OCI-LY7 (cell line): ENCODE results near the gene GLRX5.

ENCODE experiments used
- CTCF ChIP-seq: fragments of 200-600 bp; sonication (generic); conservative IDR thresholded peaks from 2 replicates; pipeline ENCODE4 v1.5.1; 2014; ENCODE audit warnings: mild to moderate bottlenecking, antibody characterized with exemption, low read length, moderate library complexity, mixed read lengths
- EZH2phosphoT487 ChIP-seq: fragments of 200-600 bp; sonication (generic); IDR thresholded peaks from 2 replicates; pipeline ENCODE4 v1.6.1; 2018; ENCODE audit warnings: low read depth, borderline replicate concordance, mild to moderate bottlenecking, mixed run types, antibody characterized with exemption, low read length, moderate library complexity, mixed read lengths

- TF ChIP-seq CTCF, result no peak
- no peak for TF ChIP-seq EZH2phosphoT487
Observed at GRCh38 chr14:95548328-95548929, 13.6 kb downstream of the GLRX5 start.
